ENCODE measurements around the gene MEIS3. TPM values are rescaled to one million over a fixed set of nuclear protein-coding genes. Genes with fewer than 3 reads are reported as not detected.

The MEIS3 gene
- polyA plus RNA-seq, 2 of the 4 experiments (the other 2 are of a cell fraction) = 16.5 to 27.1 TPM

- H3K27ac ChIP-seq = no peak overlapping the region
- peaks cover 4% of the 10 kb centered on the region; the same call in 1 of the 3 replicates for H3K4me1 ChIP-seq
- no peak overlapping the region for H3K4me2 ChIP-seq
- ChIA-PET POLR2A (interaction anchor here (1.5 kb wide), 1 partner anchor 26 kb away, joined by 3 read pairs; no protein-coding TSS in a partner anchor), CTCF (interaction anchor here (0.7 to 11.0 kb wide), 9 partner anchors 7 to 323 kb away, joined by 3 to 138 read pairs (median 5); partner anchors contain the start of gene DHX34)
- no peak overlapping the region for H3K4me3 ChIP-seq
- WGBS (ENCODE audit: missing lambda C conversion rate) = 95% methylated on average over 29 of the region's 30 CpGs
- DNase-seq (ENCODE audit: low read depth in 1 of 2, low spot score in 1 of 2) (no peak), ATAC-seq (no peak), FAIRE-seq (no peak)
- no peaks in the 10 kb centered on the region for H3K9me3 ChIP-seq
- no peak for TF ChIP-seq CHD2 (IDR thresholded peaks at IDR 0.05; ENCODE audit: low read length, partially characterized antibody)
- no peak for TF ChIP-seq POLR2AphosphoS2 (conservative IDR thresholded peaks at IDR 0.05; ENCODE audit: low read length)
- TF ChIP-seq MYC (IDR thresholded peaks at IDR 0.05; ENCODE audit: borderline replicate concordance, low read length) = no peak
- TF ChIP-seq POLR2A (IDR thresholded peaks at IDR 0.05; ENCODE audit: low read length) = no peak
- no peak for TF ChIP-seq MAX (IDR thresholded peaks at IDR 0.05)
- TF ChIP-seq TP53 (CRISPR knock-in tag; IDR thresholded peaks at IDR 0.05) = no peak
These were observed 44.2 kb downstream of the MEIS3 start for GRCh38 chr19:47374876-47375693.

GRCh38 chr19:47373246-47374240 is 45.8 kb downstream of the MEIS3 start:
- 88% methylated on average over 33 of the region's 33 CpGs for WGBS (ENCODE audit: missing lambda C conversion rate)
- H3K4me3 ChIP-seq = no peak overlapping the region
- DNase-seq (ENCODE audit: low read depth in 1 of 2, low spot score in 1 of 2) (no peak), FAIRE-seq (no peak), ATAC-seq (no peak)
- H3K4me2 ChIP-seq = no peak overlapping the region
- H3K9me3 ChIP-seq = no peaks in the 10 kb centered on the region
- H3K4me1 ChIP-seq = peaks cover 7% of the 10 kb centered on the region; the same call in 1 of the 3 replicates
- POLR2A ChIA-PET = interaction anchor here (1.5 kb wide), 1 partner anchor 25 kb away, joined by 3 read pairs; no protein-coding TSS in a partner anchor
- CTCF ChIA-PET = interaction anchor here (0.6 to 11.0 kb wide), 8 partner anchors 10 to 163 kb away, joined by 3 to 138 read pairs (median 4); partner anchors contain the start of gene DHX34
- TF ChIP-seq GATA3 (IDR thresholded peaks at IDR 0.05; ENCODE audit: borderline replicate concordance) (no peak), ZFP36 (IDR thresholded peaks at IDR 0.05; ENCODE audit: borderline replicate concordance, partially characterized antibody) (peak; percentile 91), TP53 (CRISPR knock-in tag; IDR thresholded peaks at IDR 0.05) (no peak)
- no peak overlapping the region for H3K27ac ChIP-seq

- FAIRE-seq (no peak), DNase-seq (ENCODE audit: low read depth in 1 of 2, low spot score in 1 of 2) (no peak), ATAC-seq (no peak)
- TF ChIP-seq FOXS1 (CRISPR knock-in tag; IDR thresholded peaks at IDR 0.05) (no peak), CHD4 (IDR thresholded peaks at IDR 0.05; ENCODE audit: borderline replicate concordance) (no peak), RAD21 (conservative IDR thresholded peaks at IDR 0.05 in 1 of 2, IDR thresholded peaks at IDR 0.05 in 1 of 2) (no peak), ZNF302 (CRISPR knock-in tag; IDR thresholded peaks at IDR 0.05) (no peak), MYC (IDR thresholded peaks at IDR 0.05; ENCODE audit: borderline replicate concordance, low read length) (no peak), NPAS2 (CRISPR knock-in tag; IDR thresholded peaks at IDR 0.05; ENCODE audit: borderline replicate concordance) (no peak), NFE2L2 (conservative IDR thresholded peaks at IDR 0.05; ENCODE audit: low read length) (no peak), JUNB (IDR thresholded peaks at IDR 0.05) (no peak), ESRRA (IDR thresholded peaks at IDR 0.05; ENCODE audit: borderline replicate concordance, low read length) (no peak), HMGXB4 (CRISPR knock-in tag; IDR thresholded peaks at IDR 0.05; ENCODE audit: borderline replicate concordance) (no peak)
- no peak overlapping the region for H3K4me3 ChIP-seq
- CTCF ChIA-PET = interaction anchor here (1.6 to 4.5 kb wide), 2 partner anchors 10 to 19 kb away, joined by 4 to 31 read pairs; no protein-coding TSS in a partner anchor
- no peak overlapping the region for H3K27ac ChIP-seq
- POLR2A ChIA-PET = no interaction called here
- WGBS (ENCODE audit: missing lambda C conversion rate) = 95% methylated on average over 20 of the region's 22 CpGs
- H3K4me1 ChIP-seq = peaks cover 7% of the 10 kb centered on the region; the same call in 1 of the 3 replicates
- H3K9me3 ChIP-seq = no peaks in the 10 kb centered on the region
- H3K4me2 ChIP-seq = no peak overlapping the region
These were observed 46.7 kb downstream of the MEIS3 start for GRCh38 chr19:47372603-47373002.
